CD4-positive, alpha-beta T cell treated with Interleukin-1 beta for 1 hour (primary cell): ENCODE data around the gene E2F8.

Experiments
- DNase-seq, 2 donors: peaks; one replicate each; pipeline ENCODE4 v3.0.0-alpha.2; 2020 to 2022

E2F8 gene

GRCh38 chr11:19181531-19182261, 59.0 kb downstream of the E2F8 start:
- no peak for DNase-seq

- DNase-seq: no peak
Observed at GRCh38 chr11:19176629-19177186, 64.0 kb downstream of the E2F8 start.
